CD4-positive, alpha-beta T cell treated with Interleukin-10 for 1 hour (primary cell): Measurements from ENCODE around the gene DNAH6.
A peak's percentile ranks its signal among the peaks of the same experiment; 100 is the strongest.
"Not testable (repeated sequence)": the region's sequence is repeated elsewhere in the genome, so short reads cannot be mapped to it uniquely, and the experiment has no call there.

Experiments used
- DNase-seq: peaks from one replicate; pipeline ENCODE4 v3.0.0-alpha.2; 2020

The DNAH6 gene

GRCh38 chr2:84846741-84847142, 330.4 kb downstream of the DNAH6 start:
- no peak for DNase-seq

DNA sequence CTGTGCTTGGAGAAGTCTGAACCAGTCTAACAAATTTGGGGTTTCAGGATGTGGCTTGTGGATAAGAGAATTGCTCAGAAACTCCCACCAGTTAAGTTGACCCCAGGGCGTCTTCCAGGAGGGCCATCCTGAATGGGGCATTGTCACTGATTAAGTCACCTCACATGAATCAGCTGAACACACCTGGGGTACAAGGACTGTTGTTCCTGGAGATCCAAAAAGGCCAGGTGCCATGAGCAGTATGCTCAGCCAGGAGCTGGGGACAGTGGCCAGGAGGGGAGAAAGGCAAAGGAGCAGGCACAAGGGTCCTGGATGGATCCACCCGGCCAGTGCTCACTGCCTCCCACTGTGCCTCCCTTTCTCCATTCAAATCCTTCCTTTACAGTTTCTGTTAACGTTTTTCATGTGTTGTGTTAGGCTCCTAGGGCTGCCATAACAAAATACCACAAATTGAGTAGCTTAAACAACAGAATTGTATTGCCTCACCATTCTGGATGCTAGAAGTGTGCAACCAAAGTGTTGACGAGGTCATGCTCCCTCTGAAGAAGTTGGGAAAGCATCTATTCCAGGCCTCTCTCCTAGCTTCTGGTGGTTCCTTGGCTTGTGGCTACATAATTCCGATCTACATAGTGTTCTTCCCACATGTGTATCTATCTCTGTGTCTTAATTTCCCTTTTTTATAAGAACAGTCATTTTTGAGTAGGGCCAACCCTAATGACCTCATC, 331.2 kb downstream of the DNAH6 start:
- no peak for DNase-seq

DNA sequence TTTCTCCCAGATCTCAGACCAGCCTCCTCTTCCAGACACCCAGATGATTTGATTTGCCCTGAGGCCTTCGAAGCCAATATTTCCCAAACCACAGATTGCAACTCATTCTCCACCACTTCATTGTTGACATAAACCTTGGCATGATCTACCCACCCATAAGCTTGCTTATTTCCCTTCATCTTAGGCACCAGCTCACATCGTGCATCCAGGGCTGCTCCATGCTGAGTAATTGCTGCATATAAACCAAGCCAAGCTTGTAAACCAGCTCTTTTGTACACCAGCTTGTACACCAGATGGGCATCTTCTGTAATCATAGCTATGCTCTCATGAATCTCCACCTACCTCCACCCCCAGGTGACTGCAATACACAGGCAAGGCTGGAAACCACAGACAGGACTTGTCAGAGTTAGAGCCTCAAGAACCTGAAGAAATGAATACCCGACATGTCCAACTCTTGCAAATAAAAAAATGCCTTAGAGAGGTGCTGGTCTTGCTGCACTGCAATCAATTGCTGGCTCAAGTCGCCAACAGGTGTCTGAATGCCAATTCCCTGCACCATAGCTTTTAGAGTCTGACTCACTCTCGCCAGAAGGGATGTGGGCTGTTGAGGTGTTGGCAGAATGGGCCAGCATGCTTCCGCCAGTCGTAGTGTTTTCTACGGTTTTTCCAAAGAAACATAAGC, 333.1 kb downstream of the DNAH6 start:
- DNase-seq, result peak; percentile 62

DNA sequence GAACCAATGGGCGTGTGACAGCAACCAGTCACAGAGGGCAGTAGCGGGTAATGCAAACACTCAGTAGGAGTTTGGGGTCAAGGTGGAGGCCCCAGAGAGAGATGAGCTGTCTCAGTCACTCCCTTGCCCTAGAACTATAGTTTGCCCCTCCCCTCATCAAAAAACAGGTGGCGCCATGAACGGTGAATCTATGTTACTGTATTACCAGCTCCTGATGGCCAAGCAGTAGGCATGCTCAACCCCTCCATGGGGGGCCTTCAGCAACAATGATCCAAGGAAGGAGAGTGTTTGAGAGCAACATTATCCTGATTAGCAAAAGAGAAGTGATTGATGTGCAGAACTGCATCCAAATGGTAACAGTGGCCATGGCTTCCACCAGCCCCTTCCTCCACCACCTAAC, 334.2 kb downstream of the DNAH6 start:
- no peak for DNase-seq

- DNase-seq, result no peak
Measured at GRCh38 chr2:84851876-84852275, 335.6 kb downstream of the DNAH6 start.

DNA sequence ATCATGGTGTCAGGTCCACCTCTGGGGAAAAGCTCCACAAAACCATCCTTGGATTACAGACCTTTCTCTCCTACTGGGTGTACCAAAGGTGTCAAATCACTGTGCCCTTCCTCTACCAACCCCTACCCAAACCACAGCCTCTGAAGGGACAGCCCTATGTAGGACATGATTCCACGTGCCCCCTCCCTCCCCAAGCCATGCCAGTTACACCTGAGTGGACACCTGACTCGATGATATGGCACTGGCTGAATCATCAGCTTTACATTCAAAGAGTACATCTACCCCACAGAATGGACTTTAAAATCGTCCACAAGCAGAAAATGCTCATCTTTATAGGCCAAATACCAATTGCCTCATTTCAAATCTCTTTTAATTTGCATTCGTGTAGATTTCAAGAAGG, 338.6 kb downstream of the DNAH6 start:
- DNase-seq, result no peak

GRCh38 chr2:84855731-84856130, 339.4 kb downstream of the DNAH6 start:
- no peak for DNase-seq

GRCh38 chr2:84856787-84857186, 340.5 kb downstream of the DNAH6 start:
- peak; percentile 50 for DNase-seq

- no peak for DNase-seq
Measured at GRCh38 chr2:84857566-84857965, 341.3 kb downstream of the DNAH6 start.

GRCh38 chr2:84858123-84858522, 341.8 kb downstream of the DNAH6 start:
- DNase-seq, result no peak

DNA sequence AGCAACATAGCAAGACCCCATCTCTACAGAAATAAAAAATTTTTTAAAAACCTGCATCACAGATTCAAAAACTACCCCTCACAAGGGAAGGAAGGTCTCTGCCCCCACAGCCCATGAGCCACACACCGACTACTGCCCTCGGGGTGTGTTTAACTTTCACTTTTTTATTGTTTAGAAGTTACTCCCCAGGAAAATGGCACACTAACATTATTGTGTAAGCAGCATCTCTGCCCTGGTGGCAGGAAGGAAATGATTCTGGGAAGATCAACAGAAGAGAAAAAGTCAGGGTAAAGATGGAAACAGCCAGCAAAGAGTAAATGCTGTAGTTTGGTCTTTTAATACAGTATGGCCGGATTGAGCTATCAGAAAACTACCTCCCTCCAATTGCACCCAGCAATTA, 342.6 kb downstream of the DNAH6 start:
- no peak for DNase-seq

DNA sequence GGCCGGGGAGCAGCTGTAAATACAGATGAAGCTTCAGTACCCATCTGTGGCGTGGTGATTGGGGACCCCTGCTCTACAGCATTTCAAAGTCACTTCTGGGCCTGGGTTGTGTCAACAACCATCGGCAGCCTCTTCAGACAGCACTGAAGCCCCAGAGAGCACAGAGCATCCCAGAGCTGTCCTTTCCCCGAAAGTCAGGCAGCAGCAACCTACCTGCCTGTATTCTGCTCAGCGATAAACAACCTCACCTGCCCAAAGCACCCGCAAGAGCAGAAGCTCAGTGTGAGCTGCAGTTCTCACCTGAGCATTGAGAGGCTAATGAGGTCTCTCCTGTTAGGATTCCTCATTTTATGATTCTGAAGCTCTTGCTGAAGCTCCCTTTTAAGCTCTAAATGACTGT, 345.2 kb downstream of the DNAH6 start:
- DNase-seq, result no peak

DNA sequence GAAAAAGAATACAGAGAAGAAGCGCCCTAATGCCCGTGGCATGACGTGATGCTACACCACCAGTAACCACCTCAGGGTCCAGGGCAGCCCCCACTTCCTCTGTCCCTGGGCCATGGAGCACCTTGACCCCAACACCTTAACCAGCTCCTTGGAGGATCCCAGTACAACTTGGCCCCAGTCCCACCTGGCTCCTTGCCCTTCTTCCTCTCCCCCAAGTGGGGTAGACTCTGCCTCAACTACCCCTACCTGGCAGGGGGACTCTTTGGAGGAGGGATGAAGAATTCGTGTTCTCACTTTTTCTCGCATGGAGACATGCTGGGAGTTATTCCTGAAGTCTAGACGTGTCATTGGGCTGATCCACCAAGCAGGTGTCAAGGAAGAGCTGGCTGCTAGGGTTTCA, 345.7 kb downstream of the DNAH6 start:
- no peak for DNase-seq

GRCh38 chr2:84865181-84865783, 349.0 kb downstream of the DNAH6 start:
- peak; percentile 69 for DNase-seq

DNA sequence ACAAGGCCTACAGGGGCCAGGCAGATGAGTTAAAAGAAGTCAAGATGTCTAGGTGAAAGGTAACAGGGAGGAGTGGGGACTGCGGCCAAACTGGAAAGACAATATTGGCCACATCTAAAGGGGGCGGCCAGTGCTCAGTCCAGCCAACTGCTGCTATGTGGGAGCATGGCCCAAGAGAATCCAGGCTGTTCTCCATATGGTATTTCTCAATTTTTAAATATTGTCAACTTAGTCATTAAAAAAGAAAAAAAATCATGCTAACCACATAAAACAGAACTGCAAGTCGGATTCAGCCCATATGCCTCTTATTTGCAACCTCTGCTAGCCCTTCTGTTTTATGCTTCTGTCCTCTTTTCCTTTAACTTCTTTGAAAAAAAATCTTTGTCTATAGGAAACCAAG, 349.8 kb downstream of the DNAH6 start:
- DNase-seq, result no peak

DNA sequence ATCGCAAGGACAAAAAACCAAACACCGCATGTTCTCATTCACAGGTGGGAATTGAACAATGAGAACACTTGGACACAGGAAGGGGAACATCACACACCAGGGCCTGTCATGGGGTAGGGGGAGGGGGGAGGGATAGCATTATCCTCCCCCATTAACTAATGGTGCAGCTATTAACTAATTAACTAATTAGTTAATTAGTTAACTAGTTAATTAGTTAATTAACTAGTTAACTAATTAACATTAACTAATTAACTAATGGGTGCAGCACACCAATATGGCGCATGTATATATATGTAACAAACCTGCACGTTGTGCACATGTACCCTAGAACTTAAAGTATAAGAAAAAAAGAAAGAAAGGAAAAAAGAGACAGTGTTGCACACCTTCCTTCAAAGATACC, 352.0 kb downstream of the DNAH6 start:
- DNase-seq, result not testable (repeated sequence)
